K562 (cell line): Measurements from ENCODE around the gene STOX2. TPM values are rescaled to one million over a fixed set of nuclear protein-coding genes. Genes with fewer than 3 reads are reported as not detected.

ENCODE experiments used
- ATAC-seq: fragments of 200-7000 bp; cut with Tn5 transposase; 3 replicates; pipeline ENCODE4 v1.9.1; 2020; ENCODE audit warnings: moderate library complexity
- BruUV-seq: library from RNA; stranded (reverse); fragments of 400-500 nt; replicated peaks from 2 replicates; lab custom pipeline; 2021; lab: Mats Ljungman, UMichigan
- CTCF ChIA-PET: fragments of 300-600 bp; formaldehyde crosslinking; extraction: SDS; loops from one replicate; lab custom pipeline; 2021; ENCODE audit warnings: low intra/inter-chr PET ratio; lab: Yijun Ruan, JAX
- POLR2A ChIA-PET: fragments of 300-600, 350-650 bp; sonication (Branson Sonifier 250); formaldehyde crosslinking; extraction: SDS; loops from one replicate; lab custom pipeline; 2021; ENCODE audit warnings: antibody characterized with exemption, inconsistent platforms; lab: Yijun Ruan, JAX
- DNase-seq, 4 experiments: peaks; one replicate each; pipeline versions ENCODE4 v3.0.0 to v3.0.0-alpha.2; 2011 to 2018; ENCODE audit warnings: low spot score in 3 of 4, mixed read lengths in 3 of 4; ENCODE audit errors: extremely low read depth in 1 of 4
- FAIRE-seq: peaks from 2 replicates; lab custom pipeline; 2011; peaks lifted over from hg19 to GRCh38; lab: Jason Lieb, UNC
- H2AFZ ChIP-seq: 2 replicates; pipeline ENCODE4 v1.6.0; 2011; ENCODE audit warnings: low read depth, low read length, control low read depth, inconsistent platforms
- H3K27ac ChIP-seq: fragments of 200-600 bp; 3 replicates; pipeline ENCODE4 v1.8.0; 2011; ENCODE audit warnings: low read depth, mild to moderate bottlenecking, control low read depth, inconsistent platforms, low read length, moderate library complexity, mixed read lengths; ENCODE audit errors: extremely low read depth
- H3K27me3 ChIP-seq, 2 experiments: fragments of 300-600 bp in 1 of 2; 2 replicates in 1 of 2; 3 replicates in 1 of 2; pipeline versions ENCODE4 v1.6.0 to v1.8.0; 2011; ENCODE audit warnings: inconsistent platforms in 2 of 2, low read length in 2 of 2, mild to moderate bottlenecking in 1 of 2, mixed read lengths in 1 of 2, moderate library complexity in 1 of 2; ENCODE audit not compliant: control insufficient read depth in 2 of 2, insufficient read depth in 2 of 2
- H3K36me3 ChIP-seq: fragments of 300-600 bp; 3 replicates; pipeline ENCODE4 v1.8.0; 2011; ENCODE audit warnings: mild to moderate bottlenecking, low read length, inconsistent platforms; ENCODE audit not compliant: control insufficient read depth, insufficient read depth
- H3K4me1 ChIP-seq, 2 experiments: fragments of 200-600 bp in 1 of 2; replicated peaks in 1 of 2; 2 replicates in 1 of 2; 3 replicates in 1 of 2; pipeline versions ENCODE4 v1.5.1 to v1.8.0; 2011; ENCODE audit warnings: inconsistent platforms in 2 of 2, low read length in 2 of 2, mild to moderate bottlenecking in 1 of 2, mixed read lengths in 1 of 2, moderate library complexity in 1 of 2; ENCODE audit not compliant: control insufficient read depth in 2 of 2, insufficient read depth in 2 of 2
- H3K4me2 ChIP-seq: 2 replicates; pipeline ENCODE4 v1.6.1; 2011; ENCODE audit warnings: low read length, control low read depth, inconsistent platforms, mixed read lengths; ENCODE audit not compliant: insufficient read depth
- H3K4me3 ChIP-seq: fragments of 200-600 bp; sonication (generic), shearing (Covaris generic); 2 replicates; pipeline ENCODE4 v1.5.1; 2016; ENCODE audit warnings: control low read depth, inconsistent platforms
- H3K79me2 ChIP-seq: fragments of 200-600 bp; 3 replicates; pipeline ENCODE4 v1.8.0; 2011; ENCODE audit warnings: low read length, inconsistent platforms; ENCODE audit not compliant: control insufficient read depth, insufficient read depth
- H3K9ac ChIP-seq, 2 experiments: 2 replicates each; pipeline versions ENCODE4 v1.6.0 to v1.6.1; 2011; ENCODE audit warnings: low read depth in 2 of 2, low read length in 2 of 2, control low read depth in 1 of 2, inconsistent platforms in 1 of 2, mild to moderate bottlenecking in 1 of 2, mixed read lengths in 1 of 2; ENCODE audit not compliant: insufficient read depth in 1 of 2
- H3K9me1 ChIP-seq: one replicate; pipeline ENCODE4 v1.6.0; 2011; ENCODE audit warnings: inconsistent platforms, mild to moderate bottlenecking, low read length, moderate library complexity; ENCODE audit not compliant: control insufficient read depth, insufficient read depth
- H3K9me3 ChIP-seq: replicated peaks from 2 replicates; pipeline ENCODE4 v1.5.1; 2011; ENCODE audit warnings: low read depth, low read length, inconsistent platforms; ENCODE audit not compliant: control insufficient read depth, insufficient read depth
- H4K20me1 ChIP-seq: replicated peaks from 2 replicates; pipeline ENCODE4 v1.6.1; 2011; ENCODE audit warnings: low read length, inconsistent platforms, mixed read lengths; ENCODE audit not compliant: control insufficient read depth, insufficient read depth
- BRCA1 ChIP-seq, 2 experiments: fragments of 450-650 bp in 1 of 2; sonication (generic) in 1 of 2; formaldehyde crosslinking in 1 of 2; IDR thresholded peaks; 2 replicates each; pipeline versions ENCODE4 v1.5.0 to v1.6.1; 2017 to 2020; ENCODE audit warnings: mild to moderate bottlenecking in 1 of 2, missing genetic modification reagents in 1 of 2
- COPS2 ChIP-seq: fragments of 450-650 bp; conservative IDR thresholded peaks from 2 replicates; pipeline ENCODE4 v1.6.1; 2016; ENCODE audit warnings: mild to moderate bottlenecking, moderate library complexity
- E4F1 ChIP-seq: fragments of 250-450 bp; sonication (Bioruptor Pico); IDR thresholded peaks from 2 replicates; pipeline ENCODE4 v1.5.0; 2021; ENCODE audit warnings: mild to moderate bottlenecking, borderline replicate concordance
- GABPB2 ChIP-seq: fragments of 250-450 bp; sonication (Bioruptor Pico); conservative IDR thresholded peaks from 2 replicates; pipeline ENCODE4 v1.5.1; 2021; ENCODE audit warnings: mild to moderate bottlenecking
- HDAC8 ChIP-seq: fragments of 450-650 bp; IDR thresholded peaks from 2 replicates; pipeline ENCODE4 v1.6.1; 2016; ENCODE audit warnings: mild to moderate bottlenecking, missing genetic modification characterization, moderate library complexity, missing compliant biosample characterization
- MECOM ChIP-seq: fragments of 250-450 bp; sonication (Bioruptor Pico); IDR thresholded peaks from 2 replicates; pipeline ENCODE4 v1.8.0; 2022; ENCODE audit warnings: inconsistent platforms
- SMARCB1 ChIP-seq: IDR thresholded peaks from 2 replicates; pipeline ENCODE4 v1.6.1; 2011; ENCODE audit warnings: improper control_type of control experiment, low read depth; ENCODE audit not compliant: insufficient read length
- TBL1XR1 ChIP-seq, 2 experiments: IDR thresholded peaks; 2 replicates each; pipeline ENCODE4 v1.6.1; 2012; ENCODE audit warnings: improper control_type of control experiment in 2 of 2, low read length in 2 of 2, mild to moderate bottlenecking in 1 of 2
- TCF3 ChIP-seq: sonication (generic); formaldehyde crosslinking; IDR thresholded peaks from 2 replicates; pipeline ENCODE4 v1.4.0; 2020; ENCODE audit warnings: mild to moderate bottlenecking, missing genetic modification reagents
- ZBTB49 ChIP-seq: sonication (generic); formaldehyde crosslinking; IDR thresholded peaks from 2 replicates; pipeline ENCODE4 v1.8.0; 2022; ENCODE audit warnings: missing genetic modification reagents, mild to moderate bottlenecking, borderline replicate concordance
- ZZZ3 ChIP-seq: fragments of 450-650 bp; IDR thresholded peaks from 2 replicates; pipeline ENCODE4 v1.6.1; 2016; ENCODE audit warnings: antibody characterized with exemption, mild to moderate bottlenecking, moderate library complexity
- WGBS: fragments of 100-300 bp; shearing (Covaris generic); methylation state at CpG from one replicate; pipeline ENCODE4 v1.1.6; 2016; ENCODE audit warnings: low coverage, mixed read lengths; ENCODE audit not compliant: insufficient coverage; ENCODE audit errors: missing lambda C conversion rate; 5-methylcytosine and 5-hydroxymethylcytosine counted together
- in situ Hi-C: fragments of 300-500 bp; cut with MboI; formaldehyde crosslinking; loops from 4 replicates; pipeline ENCODE4 v1.15.0; 2018; ENCODE audit warnings: inconsistent platforms, mixed read lengths
- intact Hi-C: fragments of 100-400 bp; cut with micrococcal nuclease; formaldehyde crosslinking; loops from 2 replicates; pipeline ENCODE4 v1.14.2; 2022
- polyA plus RNA-seq, 8 experiments: library from polyadenylated mRNA; depleted of rRNA in 4 of 8; stranded (reverse) in 5 of 8; unstranded in 3 of 8; fragments of >200 nt; fragmentation: Nextera tagmentation in 2 of 8; fragmentation: Illumina TruSeq in 1 of 8; extraction: Ambion mirVana in 2 of 8; extraction: Trizol in 1 of 8; gene quantifications; 2 replicates each; pipeline versions ENCODE4 v1.2.1 to v1.2.3, GENCODE V29; 2011 to 2014; ENCODE audit warnings: inconsistent platforms in 1 of 8, missing spikeins in 1 of 8
- total RNA-seq, 7 experiments: library from RNA; depleted of rRNA in 6 of 7; stranded (reverse); fragments of >200 nt in 6 of 7; fragmentation: Illumina TruSeq in 2 of 7; extraction: Trizol in 2 of 7; gene quantifications; 2 replicates each; pipeline versions ENCODE4 v1.2.1 to v1.2.3, GENCODE V29; 2011 to 2021; ENCODE audit warnings: low replicate concordance in 1 of 7
- TF ChIP-seq, protein P1 (sequence below): IDR thresholded peaks from 2 replicates; pipeline ENCODE4 v1.6.1; 2014; ENCODE audit warnings: antibody characterized with exemption

STOX2 gene
- total and polyA plus RNA-seq, 9 of the 15 experiments (the other 6 are each of a cell fraction or from before 2014, with no cell fraction given) = not detected

GRCh38 chr4:184014301-184014700 lies 109.2 kb downstream of the STOX2 start:
- Histone ChIP-seq H3K27ac (no peak overlapping the region), H3K9me3 (no peaks in the 10 kb centered on the region), H4K20me1 (no peaks in the 10 kb centered on the region), H3K4me1 (no peaks in the 10 kb centered on the region; a peak in 1 of 5 replicates), H3K36me3 (no peaks in the 10 kb centered on the region), H3K9ac (no peak overlapping the region), H3K79me2 (no peaks in the 10 kb centered on the region), H3K9me1 (no peaks in the 10 kb centered on the region), H2AFZ (no peak overlapping the region), H3K4me3 (no peak overlapping the region), H3K4me2 (no peak overlapping the region), H3K27me3 (peaks cover 22 to 32% of the 10 kb centered on the region in 2 experiments)
- in situ Hi-C loops (no loop called here), intact Hi-C loops (no loop called here)
- CTCF ChIA-PET = no interaction called here
- POLR2A ChIA-PET = no interaction called here
- BruUV-seq = no TSS peak
- FAIRE-seq = no peak
- DNase-seq = no peak
- 8% methylated on average over 6 of the region's 6 CpGs for whole genome bisulfite sequencing
- ATAC-seq = no peak
- TF ChIP-seq TBL1XR1 (IDR thresholded peaks at IDR 0.05; ENCODE audit: low read length in 2 of 2) = no peak
- no peak for TF ChIP-seq HDAC8 (tag)
- no peak for TF ChIP-seq TCF3 (CRISPR knock-in tag)
- no peak for TF ChIP-seq E4F1 (CRISPR knock-in tag)
- TF ChIP-seq COPS2 = no peak
- TF ChIP-seq SMARCB1 = no peak
- TF ChIP-seq BRCA1 (IDR thresholded peaks at IDR 0.05) = no peak
- no peak for TF ChIP-seq BRCA1 (CRISPR knock-in tag; IDR thresholded peaks at IDR 0.05)
- TF ChIP-seq, protein P1, sequence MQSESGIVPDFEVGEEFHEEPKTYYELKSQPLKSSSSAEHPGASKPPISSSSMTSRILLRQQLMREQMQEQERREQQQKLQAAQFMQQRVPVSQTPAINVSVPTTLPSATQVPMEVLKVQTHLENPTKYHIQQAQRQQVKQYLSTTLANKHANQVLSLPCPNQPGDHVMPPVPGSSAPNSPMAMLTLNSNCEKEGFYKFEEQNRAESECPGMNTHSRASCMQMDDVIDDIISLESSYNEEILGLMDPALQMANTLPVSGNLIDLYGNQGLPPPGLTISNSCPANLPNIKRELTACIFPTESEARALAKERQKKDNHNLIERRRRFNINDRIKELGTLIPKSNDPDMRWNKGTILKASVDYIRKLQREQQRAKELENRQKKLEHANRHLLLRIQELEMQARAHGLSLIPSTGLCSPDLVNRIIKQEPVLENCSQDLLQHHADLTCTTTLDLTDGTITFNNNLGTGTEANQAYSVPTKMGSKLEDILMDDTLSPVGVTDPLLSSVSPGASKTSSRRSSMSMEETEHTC = no peak
- no peak for TF ChIP-seq MECOM (CRISPR knock-in tag)
- no peak for TF ChIP-seq ZBTB49 (CRISPR knock-in tag)
- TF ChIP-seq ZZZ3 = no peak
- no peak for TF ChIP-seq GABPB2
